ENCODE data around the gene TRPM5.

DNA sequence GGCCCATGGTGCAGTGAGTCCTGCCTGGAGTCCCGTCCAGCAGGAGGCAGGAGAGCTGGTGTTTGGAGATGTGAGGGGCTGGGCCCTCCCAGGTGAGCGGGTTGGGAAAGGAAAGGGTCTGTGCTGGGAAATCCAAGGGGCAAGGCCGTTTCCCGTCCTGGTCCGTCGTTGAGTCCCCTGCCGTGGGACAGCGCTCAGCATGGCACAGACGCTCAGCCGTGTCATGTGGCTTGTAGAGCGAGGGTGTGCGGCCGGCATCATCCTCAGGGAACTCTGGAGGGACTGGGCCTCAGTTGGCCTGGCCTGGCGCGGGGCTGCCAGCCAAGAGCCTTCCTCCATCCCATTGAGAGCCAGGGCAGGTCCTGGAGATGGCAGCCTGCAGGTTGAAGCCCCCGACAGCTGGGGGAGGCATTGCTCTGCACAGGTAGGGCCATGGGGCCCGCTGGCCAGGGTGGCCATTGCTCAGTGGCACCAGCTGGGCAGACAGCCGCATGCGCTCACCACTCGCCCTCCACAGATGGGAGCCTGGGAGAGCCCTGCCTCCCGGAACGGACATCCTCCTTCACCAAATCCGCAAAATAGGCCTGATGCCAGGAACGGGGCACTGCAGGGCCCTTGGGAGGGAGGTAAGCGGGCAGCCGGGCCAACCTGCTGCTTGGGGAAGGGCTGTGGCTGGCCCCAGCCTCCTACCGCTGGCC lies 29.2 kb upstream of the TRPM5 start:
- TF ChIP-seq, protein P1, sequence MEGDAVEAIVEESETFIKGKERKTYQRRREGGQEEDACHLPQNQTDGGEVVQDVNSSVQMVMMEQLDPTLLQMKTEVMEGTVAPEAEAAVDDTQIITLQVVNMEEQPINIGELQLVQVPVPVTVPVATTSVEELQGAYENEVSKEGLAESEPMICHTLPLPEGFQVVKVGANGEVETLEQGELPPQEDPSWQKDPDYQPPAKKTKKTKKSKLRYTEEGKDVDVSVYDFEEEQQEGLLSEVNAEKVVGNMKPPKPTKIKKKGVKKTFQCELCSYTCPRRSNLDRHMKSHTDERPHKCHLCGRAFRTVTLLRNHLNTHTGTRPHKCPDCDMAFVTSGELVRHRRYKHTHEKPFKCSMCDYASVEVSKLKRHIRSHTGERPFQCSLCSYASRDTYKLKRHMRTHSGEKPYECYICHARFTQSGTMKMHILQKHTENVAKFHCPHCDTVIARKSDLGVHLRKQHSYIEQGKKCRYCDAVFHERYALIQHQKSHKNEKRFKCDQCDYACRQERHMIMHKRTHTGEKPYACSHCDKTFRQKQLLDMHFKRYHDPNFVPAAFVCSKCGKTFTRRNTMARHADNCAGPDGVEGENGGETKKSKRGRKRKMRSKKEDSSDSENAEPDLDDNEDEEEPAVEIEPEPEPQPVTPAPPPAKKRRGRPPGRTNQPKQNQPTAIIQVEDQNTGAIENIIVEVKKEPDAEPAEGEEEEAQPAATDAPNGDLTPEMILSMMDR (IDR thresholded peaks at IDR 0.05): no peak
- TF ChIP-seq POLR2A (IDR thresholded peaks at IDR 0.05): no peak

All from Peyer's patch (tissue), 4 donors.